Endodermal cell (in vitro differentiated cells): ENCODE data around the gene TNNC1. TPM values are rescaled to one million over a fixed set of nuclear protein-coding genes. Genes with fewer than 3 reads are reported as not detected.
A peak's percentile ranks its signal among the peaks of the same experiment; 100 is the strongest.

Source experiments
- DNase-seq: peaks from one replicate; pipeline ENCODE4 v3.0.0-alpha.2; 2017
- H3K27ac ChIP-seq: 2 replicates; pipeline ENCODE4 v1.5.1; 2013; ENCODE audit warnings: mild to moderate bottlenecking, low read depth, low read length, moderate library complexity
- H3K27me3 ChIP-seq: 2 replicates; pipeline ENCODE4 v1.6.1; 2013; ENCODE audit warnings: mild to moderate bottlenecking, low read length, moderate library complexity; ENCODE audit not compliant: insufficient read depth, control insufficient read depth, poor library complexity, severe bottlenecking
- H3K36me3 ChIP-seq: 2 replicates; pipeline ENCODE4 v1.7.0; 2013; ENCODE audit warnings: mild to moderate bottlenecking, low read length, moderate library complexity; ENCODE audit not compliant: control insufficient read depth, insufficient read depth
- H3K4me1 ChIP-seq: one replicate; pipeline ENCODE4 v1.7.0; 2013; ENCODE audit warnings: low read length; ENCODE audit not compliant: control insufficient read depth, insufficient read depth
- H3K4me3 ChIP-seq: 2 replicates; pipeline ENCODE4 v1.5.1; 2013; ENCODE audit warnings: mild to moderate bottlenecking, low read length, moderate library complexity
- H3K9ac ChIP-seq: 2 replicates; pipeline ENCODE4 v1.6.1; 2013; ENCODE audit warnings: mild to moderate bottlenecking, low read length, moderate library complexity; ENCODE audit not compliant: poor library complexity, severe bottlenecking; ENCODE audit errors: extremely low read depth
- H3K9me3 ChIP-seq: 2 replicates; pipeline ENCODE4 v1.6.1; 2013; ENCODE audit warnings: mild to moderate bottlenecking, low read length, moderate library complexity; ENCODE audit not compliant: control insufficient read depth
- H3K27ac Mint-ChIP-seq: 2 replicates; pipeline ENCODE4 v1.8.0; 2020; ENCODE audit warnings: mixed read lengths
- H3K27me3 Mint-ChIP-seq: 2 replicates; pipeline ENCODE4 v1.8.0; 2021; ENCODE audit warnings: mild to moderate bottlenecking, mixed read lengths; ENCODE audit not compliant: insufficient read depth
- H3K36me3 Mint-ChIP-seq: 2 replicates; pipeline ENCODE4 v1.8.0; 2020; ENCODE audit warnings: low read depth, mixed read lengths
- H3K4me1 Mint-ChIP-seq: 2 replicates; pipeline ENCODE4 v1.8.0; 2020; ENCODE audit warnings: mixed read lengths
- H3K4me3 Mint-ChIP-seq: 2 replicates; pipeline ENCODE4 v1.8.0; 2020; ENCODE audit warnings: mild to moderate bottlenecking, moderate library complexity, mixed read lengths
- H3K9me3 Mint-ChIP-seq: 2 replicates; pipeline ENCODE4 v1.8.0; 2020; ENCODE audit warnings: mild to moderate bottlenecking, mixed read lengths
- CTCF ChIP-seq: fragments of 200-600 bp; sonication (generic); conservative IDR thresholded peaks from 2 replicates; pipeline ENCODE4 v1.5.0; 2021; ENCODE audit warnings: antibody characterized with exemption, mild to moderate bottlenecking
- WGBS, 2 experiments: methylation state at CpG; one replicate each; pipeline versions ENCODE4 v1.1.5 to v1.1.7; 2013; ENCODE audit warnings: missing lambda C conversion rate in 2 of 2, mixed read lengths in 1 of 2; ENCODE audit not compliant: insufficient coverage in 1 of 2, insufficient read length in 1 of 2; 5-methylcytosine and 5-hydroxymethylcytosine counted together
- total RNA-seq, 2 donors: library from RNA; stranded (reverse); fragmentation: NEBNext Ultra II Directional in 1 of 2; extraction: Animal tissue kit (Norgen Biotek cat#: 25700) in 1 of 2; gene quantifications; 2 replicates in 1 of 2; 3 replicates in 1 of 2; pipeline ENCODE4 v1.2.1, GENCODE V29; 2021

Gene TNNC1
- total RNA-seq, 2 donors from 2014 or later: 44.8 to 64.6 TPM

DNA sequence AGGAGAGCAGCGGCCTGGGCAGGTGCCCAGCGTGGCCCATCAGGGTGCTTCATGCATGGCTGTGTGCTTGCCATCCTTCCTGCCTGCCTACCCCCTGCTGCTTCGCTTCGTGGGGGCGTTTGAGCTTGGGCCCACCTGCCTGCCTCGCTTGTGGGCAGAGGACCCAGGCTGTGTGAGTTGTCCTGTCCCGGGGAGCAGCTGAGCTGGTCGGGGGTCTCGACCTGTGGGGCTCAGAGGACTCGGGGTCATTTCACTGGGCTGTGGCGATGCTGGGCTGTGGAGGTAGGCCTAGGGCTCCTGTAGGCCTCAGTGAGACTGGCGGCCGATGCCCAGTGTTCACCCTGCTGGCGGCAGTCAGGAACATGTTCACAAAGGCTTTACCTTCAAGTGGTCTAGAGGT lies 29.2 kb upstream of the TNNC1 start:
- Histone ChIP-seq H3K4me3 (no peak overlapping the region), H3K27ac (peak overlapping the region; percentile 72), H3K9me3 (no peaks in the 10 kb centered on the region), H3K27me3 (no peaks in the 10 kb centered on the region), H3K36me3 (peaks cover 81% of the 10 kb centered on the region), H3K9ac (no peak overlapping the region), H3K4me1 (no peaks in the 10 kb centered on the region)
- TF ChIP-seq CTCF: peak; percentile 18
- WGBS, 2 experiments: 89 to 97% methylated on average over 11 to 14 of the region's 14 CpGs
- H3K9me3 Mint-ChIP-seq: no peaks in the 10 kb centered on the region
- no peaks in the 10 kb centered on the region for H3K27me3 Mint-ChIP-seq
- no peaks in the 10 kb centered on the region for H3K4me1 Mint-ChIP-seq
- no peak overlapping the region for H3K4me3 Mint-ChIP-seq
- DNase-seq: peak; percentile 44
- peaks cover 63% of the 10 kb centered on the region for H3K36me3 Mint-ChIP-seq
- H3K27ac Mint-ChIP-seq: peak overlapping the region; percentile 33

- H3K27ac Mint-ChIP-seq: peak overlapping the region; percentile 61
- no peaks in the 10 kb centered on the region for H3K4me1 Mint-ChIP-seq
- no peaks in the 10 kb centered on the region for H3K27me3 Mint-ChIP-seq
- no peak overlapping the region for H3K4me3 Mint-ChIP-seq
- H3K9me3 Mint-ChIP-seq: no peaks in the 10 kb centered on the region
- TF ChIP-seq CTCF: peak; percentile 86
- peaks cover 92% of the 10 kb centered on the region for H3K36me3 ChIP-seq
- peak; percentile 94 for DNase-seq
- peaks cover 66% of the 10 kb centered on the region for H3K36me3 Mint-ChIP-seq
- no peaks in the 10 kb centered on the region for H3K27me3 ChIP-seq
- 90 to 93% methylated on average over 12 to 23 of the region's 23 CpGs for WGBS, 2 experiments
- H3K9ac ChIP-seq: no peak overlapping the region
- no peaks in the 10 kb centered on the region for H3K4me1 ChIP-seq
- H3K27ac ChIP-seq: no peak overlapping the region
- H3K4me3 ChIP-seq: no peak overlapping the region
- no peaks in the 10 kb centered on the region for H3K9me3 ChIP-seq
These were observed 28.1 kb upstream of the TNNC1 start for GRCh38 chr3:52481819-52482521.

GRCh38 chr3:52480768-52481715 lies 27.2 kb upstream of the TNNC1 start:
- H3K27me3 ChIP-seq: no peaks in the 10 kb centered on the region
- no peak for DNase-seq
- no peak overlapping the region for H3K4me3 ChIP-seq
- peaks cover 95% of the 10 kb centered on the region for H3K36me3 ChIP-seq
- peaks cover 67% of the 10 kb centered on the region for H3K36me3 Mint-ChIP-seq
- no peak overlapping the region for H3K9ac ChIP-seq
- no peaks in the 10 kb centered on the region for H3K9me3 Mint-ChIP-seq
- no peaks in the 10 kb centered on the region for H3K9me3 ChIP-seq
- H3K27ac ChIP-seq: no peak overlapping the region
- H3K4me3 Mint-ChIP-seq: no peak overlapping the region
- 95 to 96% methylated on average over 20 to 27 of the region's 27 CpGs for WGBS, 2 experiments
- TF ChIP-seq CTCF: no peak
- H3K4me1 Mint-ChIP-seq: no peaks in the 10 kb centered on the region
- no peaks in the 10 kb centered on the region for H3K27me3 Mint-ChIP-seq
- H3K27ac Mint-ChIP-seq: peak overlapping the region; percentile 9
- no peaks in the 10 kb centered on the region for H3K4me1 ChIP-seq
